Astrocyte of the hippocampus (primary cell): ENCODE results near the gene NKAIN4.

ENCODE experiments used
- DNase-seq: peaks from one replicate; pipeline ENCODE4 v3.0.0; 2011; ENCODE audit warnings: low read depth, low spot score

Gene NKAIN4

GRCh38 chr20:63194797-63195173 is 59.5 kb downstream of the NKAIN4 start:
- no peak for DNase-seq

GRCh38 chr20:63194007-63194796 is 60.1 kb downstream of the NKAIN4 start:
- no peak for DNase-seq

- DNase-seq = no peak
Measured at GRCh38 chr20:63192721-63193120, 61.5 kb downstream of the NKAIN4 start.

GRCh38 chr20:63191400-63191799 is 62.9 kb downstream of the NKAIN4 start:
- no peak for DNase-seq

GRCh38 chr20:63190828-63191227 is 63.4 kb downstream of the NKAIN4 start:
- DNase-seq = no peak
